ENCODE results near the gene IL11RA. TPM values are rescaled to one million over a fixed set of nuclear protein-coding genes. Genes with fewer than 3 reads are reported as not detected.

IL11RA gene
- total and polyA plus RNA-seq, 9 of the 15 experiments (the other 6 are each of a cell fraction or from before 2014, with no cell fraction given) = 0.11 to 5.8 (median 2.8) TPM

- TF ChIP-seq MAX (CRISPR knock-in tag; IDR thresholded peaks at IDR 0.05) (no peak), JUND (IDR thresholded peaks at IDR 0.05; ENCODE audit: borderline replicate concordance, low read depth, low read length) (no peak), JUND (tag; IDR thresholded peaks at IDR 0.05; ENCODE audit: borderline replicate concordance, low read depth, low read length) (0 out of 3 replicates have a peak, but pooled peaks have one; percentile 10), GATAD2A (IDR thresholded peaks at IDR 0.05) (no peak), DIDO1 (tag; IDR thresholded peaks at IDR 0.05; ENCODE audit: low read depth) (no peak), ATF3 (IDR thresholded peaks at IDR 0.05) (no peak), ATF3 (CRISPR knock-in tag; conservative IDR thresholded peaks at IDR 0.05) (no peak), POLR2H (tag; IDR thresholded peaks at IDR 0.05; ENCODE audit: low read depth) (no peak), CBFB (CRISPR knock-in tag; IDR thresholded peaks at IDR 0.05) (no peak), HNRNPL (IDR thresholded peaks at IDR 0.05; ENCODE audit: low read depth, low read length) (no peak), KDM2B (CRISPR knock-in tag; IDR thresholded peaks at IDR 0.05) (no peak)
Observed at GRCh38 chr9:34647651-34648050, 4.3 kb upstream of the IL11RA start (continued).

- no peaks in the 10 kb centered on the region for H4K20me1 ChIP-seq (replicated peaks; ENCODE audit: control insufficient read depth, insufficient read depth, low read length)
- no peak overlapping the region for H3K27ac ChIP-seq (ENCODE audit: extremely low read depth, low read depth, low read length)
- H3K27me3 ChIP-seq (ENCODE audit: control insufficient read depth in 2 of 2, insufficient read depth in 2 of 2, low read length in 2 of 2) = no peaks in the 10 kb centered on the region
- no peak overlapping the region for H3K4me3 ChIP-seq
- FAIRE-seq (no peak), DNase-seq (ENCODE audit: extremely low read depth in 1 of 4, low spot score in 3 of 4) (no peak), ATAC-seq (no peak)
- no peaks in the 10 kb centered on the region for H3K9me3 ChIP-seq (replicated peaks; ENCODE audit: control insufficient read depth, insufficient read depth, low read depth, low read length)
- WGBS (ENCODE audit: insufficient coverage, low coverage, missing lambda C conversion rate) = 59% methylated on average over 3 of the region's 8 CpGs
- H2AFZ ChIP-seq (ENCODE audit: low read depth, low read length) = no peak overlapping the region
- H3K36me3 ChIP-seq (ENCODE audit: control insufficient read depth, insufficient read depth, low read length) = peaks cover 27% of the 10 kb centered on the region; the same call in 2 of the 3 replicates
- ChIA-PET POLR2A (interaction anchor here (1.2 kb wide), 1 partner anchor 15 kb away, joined by 3 read pairs; no protein-coding TSS in a partner anchor), CTCF (ENCODE audit: low intra/inter-chr PET ratio) (no interaction called here)
- in situ Hi-C loops (cut with MboI) = no loop called here
- peaks cover 21% of the 10 kb centered on the region for H3K79me2 ChIP-seq (ENCODE audit: control insufficient read depth, insufficient read depth, low read length)
- no TSS peak for BruUV-seq (replicated peaks)
- peaks cover 39 to 49% of the 10 kb centered on the region in 2 experiments for H3K4me1 ChIP-seq (replicated peaks in 1 of 2; ENCODE audit: control insufficient read depth in 2 of 2, insufficient read depth in 2 of 2, low read length in 2 of 2)
- TF ChIP-seq MEF2A (IDR thresholded peaks at IDR 0.05; ENCODE audit: control insufficient read depth, low read depth, low read length) = no peak
- TF ChIP-seq ILF3 (IDR thresholded peaks at IDR 0.05; ENCODE audit: borderline replicate concordance) = no peak
- H3K9me1 ChIP-seq (ENCODE audit: control insufficient read depth, insufficient read depth, low read length) = peaks cover 7% of the 10 kb centered on the region
- H3K4me2 ChIP-seq (ENCODE audit: insufficient read depth, low read length) = peak overlapping the region; percentile 92; the same call in 1 of the 2 replicates
- no peak overlapping the region for H3K9ac ChIP-seq (ENCODE audit: insufficient read depth in 1 of 2, low read depth in 2 of 2, low read length in 2 of 2)
- intact Hi-C loops (cut with micrococcal nuclease) = no loop called here
Observed at GRCh38 chr9:34648673-34649072, 3.3 kb upstream of the IL11RA start.
